ENCODE data around the gene DSCAML1. TPM values are rescaled to one million over a fixed set of nuclear protein-coding genes. Genes with fewer than 3 reads are reported as not detected.

The DSCAML1 gene
- total and polyA plus RNA-seq, 7 donors, result 0.04 to 0.52 (median 0.06) TPM

GRCh38 chr11:117454564-117454917 is 342.5 kb downstream of the DSCAML1 start:
- Histone ChIP-seq H3K4me3 (no peak overlapping the region), H3K36me3 (ENCODE audit: insufficient read depth in 1 of 2, low read depth in 1 of 2) (no peaks in the 10 kb centered on the region), H3K27me3 (ENCODE audit: insufficient read depth in 3 of 3, low read length in 2 of 3) (peaks cover 0 to 12% (median 0%) of the 10 kb centered on the region in 3 donors), H3K4me1 (no peaks in the 10 kb centered on the region), H3K27ac (no peak overlapping the region), H3K9me3 (no peaks in the 10 kb centered on the region)
- DNase-seq (no peak), ATAC-seq (no peak)
- TF ChIP-seq, protein P1, sequence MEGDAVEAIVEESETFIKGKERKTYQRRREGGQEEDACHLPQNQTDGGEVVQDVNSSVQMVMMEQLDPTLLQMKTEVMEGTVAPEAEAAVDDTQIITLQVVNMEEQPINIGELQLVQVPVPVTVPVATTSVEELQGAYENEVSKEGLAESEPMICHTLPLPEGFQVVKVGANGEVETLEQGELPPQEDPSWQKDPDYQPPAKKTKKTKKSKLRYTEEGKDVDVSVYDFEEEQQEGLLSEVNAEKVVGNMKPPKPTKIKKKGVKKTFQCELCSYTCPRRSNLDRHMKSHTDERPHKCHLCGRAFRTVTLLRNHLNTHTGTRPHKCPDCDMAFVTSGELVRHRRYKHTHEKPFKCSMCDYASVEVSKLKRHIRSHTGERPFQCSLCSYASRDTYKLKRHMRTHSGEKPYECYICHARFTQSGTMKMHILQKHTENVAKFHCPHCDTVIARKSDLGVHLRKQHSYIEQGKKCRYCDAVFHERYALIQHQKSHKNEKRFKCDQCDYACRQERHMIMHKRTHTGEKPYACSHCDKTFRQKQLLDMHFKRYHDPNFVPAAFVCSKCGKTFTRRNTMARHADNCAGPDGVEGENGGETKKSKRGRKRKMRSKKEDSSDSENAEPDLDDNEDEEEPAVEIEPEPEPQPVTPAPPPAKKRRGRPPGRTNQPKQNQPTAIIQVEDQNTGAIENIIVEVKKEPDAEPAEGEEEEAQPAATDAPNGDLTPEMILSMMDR (IDR thresholded peaks at IDR 0.05), result no peak
- 90 to 91% (median 91%) methylated on average over 1 of the region's 1 CpG for WGBS, 3 donors
- intact Hi-C loops (cut with DNase I), result no loop called here

- Histone ChIP-seq H3K36me3 (ENCODE audit: insufficient read depth in 1 of 2, low read depth in 1 of 2) (no peaks in the 10 kb centered on the region), H3K9me3 (no peaks in the 10 kb centered on the region), H3K27me3 (ENCODE audit: insufficient read depth in 3 of 3, low read length in 2 of 3) (peaks cover 0 to 7% (median 0%) of the 10 kb centered on the region in 3 donors), H3K4me1 (no peaks in the 10 kb centered on the region), H3K4me3 (no peak overlapping the region), H3K27ac (no peak overlapping the region)
- TF ChIP-seq, protein P1 (IDR thresholded peaks at IDR 0.05), result no peak
- DNase-seq, result no peak
- 91 to 96% (median 93%) methylated on average over 6 of the region's 6 CpGs for WGBS, 3 donors
- intact Hi-C loops (cut with DNase I), result no loop called here
- ATAC-seq, result no peak
Measured at GRCh38 chr11:117453886-117454563, 343.0 kb downstream of the DSCAML1 start.

DNA sequence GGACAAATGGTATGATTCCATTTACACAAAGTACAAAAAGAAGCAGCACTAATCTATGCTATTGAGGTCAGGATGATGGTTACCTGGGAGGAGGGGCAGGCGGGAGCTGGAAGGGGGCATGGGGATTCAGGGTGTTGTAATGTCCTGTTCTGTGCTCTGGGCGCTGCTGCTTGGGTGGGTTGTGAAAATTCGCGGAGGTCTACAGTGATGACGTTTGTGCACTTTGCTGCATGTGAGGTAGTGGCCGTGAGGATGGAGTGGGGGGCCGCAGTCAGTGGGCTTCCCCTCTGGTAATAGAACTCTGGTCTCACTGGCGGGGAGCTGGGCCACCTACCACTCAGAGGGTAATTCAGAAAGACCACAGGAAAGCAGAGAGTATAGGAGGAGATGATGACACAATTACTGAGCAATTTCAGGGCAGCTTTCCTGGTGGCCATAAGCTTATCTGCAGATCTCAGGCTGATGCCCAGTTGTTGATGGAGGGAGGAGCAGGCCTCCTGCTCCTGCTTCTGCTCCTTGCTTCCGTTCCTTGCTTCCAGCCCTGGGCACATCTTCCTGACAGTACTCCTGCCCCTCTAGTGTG is 347.8 kb downstream of the DSCAML1 start:
- Histone ChIP-seq H3K9me3 (no peaks in the 10 kb centered on the region), H3K27ac (no peak overlapping the region), H3K36me3 (ENCODE audit: insufficient read depth in 1 of 2, low read depth in 1 of 2) (no peaks in the 10 kb centered on the region), H3K27me3 (ENCODE audit: insufficient read depth in 3 of 3, low read length in 2 of 3) (peaks cover 0 to 21% (median 0%) of the 10 kb centered on the region in 3 donors), H3K4me1 (no peaks in the 10 kb centered on the region), H3K4me3 (no peak overlapping the region)
- TF ChIP-seq, protein P1 (IDR thresholded peaks at IDR 0.05), result no peak
- intact Hi-C loops (cut with DNase I), result no loop called here
- DNase-seq (no peak), ATAC-seq (no peak)
- 79 to 87% (median 86%) methylated on average over 9 of the region's 9 CpGs for WGBS, 3 donors

- no peak for DNase-seq
- Histone ChIP-seq H3K36me3 (ENCODE audit: insufficient read depth in 1 of 2, low read depth in 1 of 2) (no peaks in the 10 kb centered on the region), H3K4me1 (no peaks in the 10 kb centered on the region), H3K9me3 (no peaks in the 10 kb centered on the region), H3K27me3 (ENCODE audit: insufficient read depth in 3 of 3, low read length in 2 of 3) (peaks cover 0 to 37% (median 1%) of the 10 kb centered on the region in 3 donors), H3K4me3 (no peak overlapping the region), H3K27ac (no peak overlapping the region)
- TF ChIP-seq, protein P1 (IDR thresholded peaks at IDR 0.05), result no peak
- intact Hi-C loops (cut with DNase I), result no loop called here
- 61 to 66% (median 65%) methylated on average over 17 of the region's 17 CpGs for WGBS, 3 donors
- no peak for ATAC-seq
Measured at GRCh38 chr11:117444711-117445658, 352.0 kb downstream of the DSCAML1 start.

Data from psoas muscle (tissue), 8 donors.